Measurements from ENCODE around the gene PSME1. TPM values are rescaled to one million over a fixed set of nuclear protein-coding genes. Genes with fewer than 3 reads are reported as not detected.

PSME1 gene
- polyA plus RNA-seq, 1 donor from 2014 or later = 55.8 TPM

GRCh38 chr14:24185026-24185425 is 49.0 kb downstream of the PSME1 start:
- H3K36me3 ChIP-seq (ENCODE audit: insufficient read depth, low read length) = no peaks in the 10 kb centered on the region
- no peak overlapping the region for H2AFZ ChIP-seq (ENCODE audit: low read depth, low read length)

GRCh38 chr14:24185741-24186140 is 49.7 kb downstream of the PSME1 start:
- Histone ChIP-seq H3K9me2 (ENCODE audit: insufficient read depth, low read length) (no peaks in the 10 kb centered on the region), H3K27me3 (ENCODE audit: insufficient read depth, low read depth, low read length) (no peaks in the 10 kb centered on the region), H3K9ac (ENCODE audit: low read length) (no peak overlapping the region), H3K9me3 (ENCODE audit: low read length) (no peaks in the 10 kb centered on the region), H3K79me2 (replicated peaks; ENCODE audit: insufficient read depth, low read length) (no peaks in the 10 kb centered on the region), H3K4me2 (ENCODE audit: low read length) (no peak overlapping the region), H4K20me1 (ENCODE audit: insufficient read depth) (peaks cover 4% of the 10 kb centered on the region), H3K4me3 (ENCODE audit: low read length) (no peak overlapping the region), H2AFZ (ENCODE audit: low read depth, low read length) (no peak overlapping the region), H3K27ac (ENCODE audit: low read length) (no peak overlapping the region), H3K36me3 (ENCODE audit: insufficient read depth, low read length) (no peaks in the 10 kb centered on the region), H3F3A (ENCODE audit: insufficient read depth, low read length, poor library complexity, severe bottlenecking) (no peaks in the 10 kb centered on the region)
- no peak for TF ChIP-seq RAD21 (conservative IDR thresholded peaks at IDR 0.05)
- TF ChIP-seq TAF1 (IDR thresholded peaks at IDR 0.05; ENCODE audit: low read depth) = no peak
- no peak for TF ChIP-seq EP300 (conservative IDR thresholded peaks at IDR 0.05; ENCODE audit: poor library complexity, severe bottlenecking)
- TF ChIP-seq POLR2AphosphoS5 (IDR thresholded peaks at IDR 0.05) = no peak

More at GRCh38 chr14:24185026-24185425, 49.0 kb downstream of the PSME1 start:
- H3K27me3 ChIP-seq (ENCODE audit: insufficient read depth, low read depth, low read length) = no peaks in the 10 kb centered on the region
- H3K79me2 ChIP-seq (replicated peaks; ENCODE audit: insufficient read depth, low read length) = no peaks in the 10 kb centered on the region
- no peak overlapping the region for H3K4me3 ChIP-seq (ENCODE audit: low read length)
- no peak overlapping the region for H3K9ac ChIP-seq (ENCODE audit: low read length)
- H3F3A ChIP-seq (ENCODE audit: insufficient read depth, low read length, poor library complexity, severe bottlenecking) = no peaks in the 10 kb centered on the region
- H3K9me3 ChIP-seq (ENCODE audit: low read length) = no peaks in the 10 kb centered on the region
- H4K20me1 ChIP-seq (ENCODE audit: insufficient read depth) = peaks cover 4% of the 10 kb centered on the region
- H3K9me2 ChIP-seq (ENCODE audit: insufficient read depth, low read length) = no peaks in the 10 kb centered on the region
- no peak overlapping the region for H3K27ac ChIP-seq (ENCODE audit: low read length)
- peak; percentile 12 for TF ChIP-seq POLR2AphosphoS5 (IDR thresholded peaks at IDR 0.05)
- no peak for TF ChIP-seq EZH2 (IDR thresholded peaks at IDR 0.05; ENCODE audit: borderline replicate concordance, insufficient read depth, low read length, poor library complexity, severe bottlenecking)
- no peak for TF ChIP-seq RAD21 (conservative IDR thresholded peaks at IDR 0.05)
- TF ChIP-seq MXI1 (conservative IDR thresholded peaks at IDR 0.05; ENCODE audit: poor library complexity, severe bottlenecking) = no peak
- no peak for TF ChIP-seq REST (IDR thresholded peaks at IDR 0.05; ENCODE audit: borderline replicate concordance)
- no peak for TF ChIP-seq CTCF (IDR thresholded peaks at IDR 0.05; ENCODE audit: poor library complexity, severe bottlenecking)
- TF ChIP-seq SMC3 (conservative IDR thresholded peaks at IDR 0.05; ENCODE audit: poor library complexity) = no peak
- TF ChIP-seq TAF1 (IDR thresholded peaks at IDR 0.05; ENCODE audit: low read depth) = no peak
- H3K4me2 ChIP-seq (ENCODE audit: low read length) = no peak overlapping the region

Measured in neural cell (in vitro differentiated cells).